Keratinocyte (primary cell): Measurements from ENCODE around the gene MED16. TPM values are rescaled to one million over a fixed set of nuclear protein-coding genes. Genes with fewer than 3 reads are reported as not detected.

Source experiments
- DNase-seq: peaks from one replicate; pipeline ENCODE4 v3.0.0-alpha.2; 2011; ENCODE audit warnings: low read depth, missing footprints, low spot score
- FAIRE-seq: peaks from 2 replicates; lab custom pipeline; 2011; peaks lifted over from hg19 to GRCh38; lab: Jason Lieb, UNC
- H2AFZ ChIP-seq: 2 replicates; pipeline ENCODE4 v1.6.0; 2012; ENCODE audit warnings: low read length, control low read depth, inconsistent platforms; ENCODE audit not compliant: control insufficient read depth
- H3K27ac ChIP-seq: 2 replicates; pipeline ENCODE4 v1.5.1; 2011; ENCODE audit warnings: low read length; ENCODE audit not compliant: control insufficient read depth, insufficient read depth
- H3K27me3 ChIP-seq: 3 replicates; pipeline ENCODE4 v1.6.0; 2011; ENCODE audit warnings: low read length; ENCODE audit not compliant: control insufficient read depth, insufficient read depth; ENCODE audit errors: extremely low read depth
- H3K36me3 ChIP-seq, 2 experiments: 2 replicates in 1 of 2; 3 replicates in 1 of 2; pipeline ENCODE4 v1.5.1; 2011; ENCODE audit warnings: low read length in 2 of 2, mild to moderate bottlenecking in 1 of 2; ENCODE audit not compliant: control insufficient read depth in 2 of 2, insufficient read depth in 2 of 2; ENCODE audit errors: extremely low read depth in 1 of 2
- H3K4me1 ChIP-seq: 3 replicates; pipeline ENCODE4 v1.5.1; 2011; ENCODE audit warnings: low read length; ENCODE audit not compliant: control insufficient read depth, insufficient read depth; ENCODE audit errors: extremely low read depth
- H3K4me2 ChIP-seq: 3 replicates; pipeline ENCODE4 v1.6.0; 2011; ENCODE audit warnings: low read depth, low read length; ENCODE audit not compliant: control insufficient read depth, insufficient read depth; ENCODE audit errors: extremely low read depth
- H3K4me3 ChIP-seq, 3 experiments: fragments of 200-600 bp in 1 of 3; sonication (generic) in 1 of 3; 2 replicates in 2 of 3; 3 replicates in 1 of 3; pipeline ENCODE4 v1.5.1; 2011 to 2016; ENCODE audit warnings: low read length in 3 of 3, mild to moderate bottlenecking in 3 of 3, control low read depth in 2 of 3, inconsistent platforms in 1 of 3, low read depth in 1 of 3, mixed read lengths in 1 of 3, mixed run types in 1 of 3, moderate library complexity in 1 of 3; ENCODE audit not compliant: control insufficient read depth in 2 of 3, insufficient read depth in 2 of 3; ENCODE audit errors: extremely low read depth in 1 of 3
- H3K79me2 ChIP-seq: 2 replicates; pipeline ENCODE4 v1.6.0; 2012; ENCODE audit warnings: low read length; ENCODE audit not compliant: control insufficient read depth, insufficient read depth
- H3K9ac ChIP-seq: 3 replicates; pipeline ENCODE4 v1.6.0; 2011; ENCODE audit warnings: low read length; ENCODE audit not compliant: control insufficient read depth, insufficient read depth; ENCODE audit errors: extremely low read depth
- H3K9me1 ChIP-seq: 3 replicates; pipeline ENCODE4 v1.6.0; 2011; ENCODE audit warnings: low read length; ENCODE audit not compliant: control insufficient read depth, insufficient read depth; ENCODE audit errors: extremely low read depth
- H3K9me3 ChIP-seq: 2 replicates; pipeline ENCODE4 v1.5.1; 2012; ENCODE audit warnings: low read depth, low read length; ENCODE audit not compliant: control insufficient read depth
- H4K20me1 ChIP-seq: 3 replicates; pipeline ENCODE4 v1.6.0; 2011; ENCODE audit warnings: low read length; ENCODE audit not compliant: control insufficient read depth, insufficient read depth; ENCODE audit errors: extremely low read depth
- CTCF ChIP-seq, 3 experiments: IDR thresholded peaks in 1 of 3; conservative IDR thresholded peaks in 1 of 3; optimal IDR thresholded peaks in 1 of 3; 2 replicates in 2 of 3; 3 replicates in 1 of 3; pipeline versions ENCODE3 to v1.5.1; 2011; ENCODE audit warnings: low read length in 3 of 3, mild to moderate bottlenecking in 3 of 3, moderate library complexity in 2 of 3, control low read depth in 1 of 3, inconsistent platforms in 1 of 3; ENCODE audit not compliant: insufficient read depth in 2 of 3; ENCODE audit errors: extremely low read depth in 1 of 3
- EZH2 ChIP-seq: IDR thresholded peaks from one replicate; pipeline ENCODE4 v1.6.1; 2012; ENCODE audit warnings: inconsistent platforms, mild to moderate bottlenecking, low read length, moderate library complexity
- dilution Hi-C: fragments of 300-500 bp; cut with MboI; formaldehyde crosslinking; loops from one replicate; pipeline ENCODE4 v1.7.0; 2020; ENCODE audit warnings: low sequenced_read_pairs; ENCODE audit not compliant: extremely low pct_ligation_motif_present
- polyA plus RNA-seq, 5 experiments: library from polyadenylated mRNA; depleted of rRNA in 3 of 5; stranded (reverse) in 3 of 5; stranded (forward) in 1 of 5; unstranded in 1 of 5; fragments of >200 nt; gene quantifications; 1 replicate in 1 of 5; 2 replicates in 3 of 5; 3 replicates in 1 of 5; pipeline versions ENCODE4 v1.2.1 to v1.2.3, GENCODE V29; 2011 to 2012; ENCODE audit warnings: missing spikeins in 2 of 5, low read depth in 1 of 5, low replicate concordance in 1 of 5

MED16 gene
- polyA plus RNA-seq, 1 donor (not counting 4 experiments of a cell fraction or from before 2014, with no cell fraction given): 9.7 TPM

GRCh38 chr19:831407-832369 is 61.3 kb downstream of the MED16 start:
- Histone ChIP-seq H3K4me3 (no peak overlapping the region), H3K9me1 (no peaks in the 10 kb centered on the region), H2AFZ (no peak overlapping the region), H3K36me3 (no peaks in the 10 kb centered on the region), H3K27ac (no peak overlapping the region), H4K20me1 (no peaks in the 10 kb centered on the region), H3K79me2 (no peaks in the 10 kb centered on the region), H3K9ac (no peak overlapping the region), H3K27me3 (peaks cover 27% of the 10 kb centered on the region), H3K4me2 (no peak overlapping the region), H3K9me3 (no peaks in the 10 kb centered on the region), H3K4me1 (no peaks in the 10 kb centered on the region)
- FAIRE-seq (no peak), DNase-seq (no peak)
- no peak for TF ChIP-seq EZH2
- no peak for TF ChIP-seq CTCF (optimal IDR thresholded peaks at IDR 0.05 in 1 of 3, IDR thresholded peaks at IDR 0.05 in 1 of 3, conservative IDR thresholded peaks at IDR 0.05 in 1 of 3; ENCODE audit: extremely low read depth in 1 of 3, insufficient read depth in 2 of 3, low read length in 3 of 3)
- dilution Hi-C loops: no loop called here

GRCh38 chr19:829129-829758 is 63.7 kb downstream of the MED16 start:
- no peaks in the 10 kb centered on the region for H3K36me3 ChIP-seq
- no peaks in the 10 kb centered on the region for H4K20me1 ChIP-seq
- no peaks in the 10 kb centered on the region for H3K9me3 ChIP-seq
- H3K27me3 ChIP-seq: peaks cover 11% of the 10 kb centered on the region
- H3K4me2 ChIP-seq: no peak overlapping the region
- no peaks in the 10 kb centered on the region for H3K79me2 ChIP-seq
- dilution Hi-C loops: no loop called here
- no peak for DNase-seq
- H3K9me1 ChIP-seq: no peaks in the 10 kb centered on the region
- no peak overlapping the region for H3K27ac ChIP-seq
- no peak overlapping the region for H3K9ac ChIP-seq
- TF ChIP-seq EZH2 (no peak), CTCF (optimal IDR thresholded peaks at IDR 0.05 in 1 of 3, IDR thresholded peaks at IDR 0.05 in 1 of 3, conservative IDR thresholded peaks at IDR 0.05 in 1 of 3; ENCODE audit: extremely low read depth in 1 of 3, insufficient read depth in 2 of 3, low read length in 3 of 3) (no peak)
- H3K4me1 ChIP-seq: no peaks in the 10 kb centered on the region
- FAIRE-seq: no peak
- no peak overlapping the region for H2AFZ ChIP-seq
- no peak overlapping the region for H3K4me3 ChIP-seq
